Measurements from ENCODE around the gene FREM1. TPM values are rescaled to one million over a fixed set of nuclear protein-coding genes. Genes with fewer than 3 reads are reported as not detected.

The FREM1 gene
- polyA plus RNA-seq, 4 donors: 1.1 to 16.9 (median 9.3) TPM

- no peak overlapping the region for H3K4me3 ChIP-seq (ENCODE audit: low read depth in 1 of 3, low read length in 3 of 3)
- no peaks in the 10 kb centered on the region for H3K9me3 ChIP-seq (ENCODE audit: control insufficient read depth in 2 of 2, insufficient read depth in 1 of 2, low read depth in 1 of 2, low read length in 1 of 2)
- WGBS, 3 donors: 79 to 92% (median 84%) methylated on average over 4 of the region's 4 CpGs
- no peak overlapping the region for H3K27ac ChIP-seq (ENCODE audit: low read depth in 1 of 3, low read length in 2 of 3)
- no peaks in the 10 kb centered on the region for H3K27me3 ChIP-seq (ENCODE audit: control insufficient read depth in 3 of 3, insufficient read depth in 3 of 3, low read length in 3 of 3)
- DNase-seq (no peak), FAIRE-seq (no peak)
- no peaks in the 10 kb centered on the region for H3K36me3 ChIP-seq (ENCODE audit: control insufficient read depth in 3 of 3, insufficient read depth in 2 of 3, low read depth in 1 of 3, low read length in 3 of 3)
- no peaks in the 10 kb centered on the region for H3K4me1 ChIP-seq (ENCODE audit: control insufficient read depth in 3 of 3, insufficient read depth in 2 of 3, low read depth in 1 of 3, low read length in 2 of 3)
Observed at GRCh38 chr9:14819183-14819582, 91.0 kb downstream of the FREM1 start.

- H3K27ac ChIP-seq (ENCODE audit: low read depth in 1 of 3, low read length in 2 of 3): no peak overlapping the region
- FAIRE-seq (no peak), DNase-seq (no peak)
- no peaks in the 10 kb centered on the region for H3K9me3 ChIP-seq (ENCODE audit: control insufficient read depth in 2 of 2, insufficient read depth in 1 of 2, low read depth in 1 of 2, low read length in 1 of 2)
- H3K4me1 ChIP-seq (ENCODE audit: control insufficient read depth in 3 of 3, insufficient read depth in 2 of 3, low read depth in 1 of 3, low read length in 2 of 3): no peaks in the 10 kb centered on the region
- H3K36me3 ChIP-seq (ENCODE audit: control insufficient read depth in 3 of 3, insufficient read depth in 2 of 3, low read depth in 1 of 3, low read length in 3 of 3): no peaks in the 10 kb centered on the region
- H3K27me3 ChIP-seq (ENCODE audit: control insufficient read depth in 3 of 3, insufficient read depth in 3 of 3, low read length in 3 of 3): no peaks in the 10 kb centered on the region
- H3K4me3 ChIP-seq (ENCODE audit: low read depth in 1 of 3, low read length in 3 of 3): no peak overlapping the region
Observed at GRCh38 chr9:14814249-14814628, 96.0 kb downstream of the FREM1 start.

GRCh38 chr9:14813336-14814248, 96.6 kb downstream of the FREM1 start:
- FAIRE-seq: no peak
- H3K27ac ChIP-seq (ENCODE audit: low read depth in 1 of 3, low read length in 2 of 3): no peak overlapping the region
- H3K27me3 ChIP-seq (ENCODE audit: control insufficient read depth in 3 of 3, insufficient read depth in 3 of 3, low read length in 3 of 3): no peaks in the 10 kb centered on the region
- WGBS, 3 donors: 72 to 88% (median 84%) methylated on average over 12 of the region's 12 CpGs
- no peaks in the 10 kb centered on the region for H3K4me1 ChIP-seq (ENCODE audit: control insufficient read depth in 3 of 3, insufficient read depth in 2 of 3, low read depth in 1 of 3, low read length in 2 of 3)
- H3K9me3 ChIP-seq (ENCODE audit: control insufficient read depth in 2 of 2, insufficient read depth in 1 of 2, low read depth in 1 of 2, low read length in 1 of 2): peaks cover 0 to 5% of the 10 kb centered on the region in 2 donors
- DNase-seq: no peak
- no peaks in the 10 kb centered on the region for H3K36me3 ChIP-seq (ENCODE audit: control insufficient read depth in 3 of 3, insufficient read depth in 2 of 3, low read depth in 1 of 3, low read length in 3 of 3)
- no peak overlapping the region for H3K4me3 ChIP-seq (ENCODE audit: low read depth in 1 of 3, low read length in 3 of 3)

GRCh38 chr9:14812806-14813205, 97.4 kb downstream of the FREM1 start:
- Histone ChIP-seq H3K27ac (ENCODE audit: low read depth in 1 of 3, low read length in 2 of 3) (no peak overlapping the region), H3K4me1 (ENCODE audit: control insufficient read depth in 3 of 3, insufficient read depth in 2 of 3, low read depth in 1 of 3, low read length in 2 of 3) (no peaks in the 10 kb centered on the region), H3K9me3 (ENCODE audit: control insufficient read depth in 2 of 2, insufficient read depth in 1 of 2, low read depth in 1 of 2, low read length in 1 of 2) (peaks cover 0 to 5% of the 10 kb centered on the region in 2 donors), H3K36me3 (ENCODE audit: control insufficient read depth in 3 of 3, insufficient read depth in 2 of 3, low read depth in 1 of 3, low read length in 3 of 3) (no peaks in the 10 kb centered on the region), H3K4me3 (ENCODE audit: low read depth in 1 of 3, low read length in 3 of 3) (no peak overlapping the region), H3K27me3 (ENCODE audit: control insufficient read depth in 3 of 3, insufficient read depth in 3 of 3, low read length in 3 of 3) (no peaks in the 10 kb centered on the region)
- FAIRE-seq (no peak), DNase-seq (no peak)
- 89 to 95% (median 92%) methylated on average over 6 of the region's 6 CpGs for WGBS, 3 donors

GRCh38 chr9:14811844-14812243, 98.4 kb downstream of the FREM1 start:
- Histone ChIP-seq H3K27me3 (ENCODE audit: control insufficient read depth in 3 of 3, insufficient read depth in 3 of 3, low read length in 3 of 3) (no peaks in the 10 kb centered on the region), H3K9me3 (ENCODE audit: control insufficient read depth in 2 of 2, insufficient read depth in 1 of 2, low read depth in 1 of 2, low read length in 1 of 2) (peaks cover 0 to 5% of the 10 kb centered on the region in 2 donors), H3K27ac (ENCODE audit: low read depth in 1 of 3, low read length in 2 of 3) (no peak overlapping the region), H3K4me3 (ENCODE audit: low read depth in 1 of 3, low read length in 3 of 3) (no peak overlapping the region), H3K36me3 (ENCODE audit: control insufficient read depth in 3 of 3, insufficient read depth in 2 of 3, low read depth in 1 of 3, low read length in 3 of 3) (no peaks in the 10 kb centered on the region), H3K4me1 (ENCODE audit: control insufficient read depth in 3 of 3, insufficient read depth in 2 of 3, low read depth in 1 of 3, low read length in 2 of 3) (no peaks in the 10 kb centered on the region)
- DNase-seq (no peak), FAIRE-seq (no peak)

GRCh38 chr9:14806941-14807520, 103.2 kb downstream of the FREM1 start:
- Histone ChIP-seq H3K36me3 (ENCODE audit: control insufficient read depth in 3 of 3, insufficient read depth in 2 of 3, low read depth in 1 of 3, low read length in 3 of 3) (no peaks in the 10 kb centered on the region), H3K4me1 (ENCODE audit: control insufficient read depth in 3 of 3, insufficient read depth in 2 of 3, low read depth in 1 of 3, low read length in 2 of 3) (no peaks in the 10 kb centered on the region), H3K9me3 (ENCODE audit: control insufficient read depth in 2 of 2, insufficient read depth in 1 of 2, low read depth in 1 of 2, low read length in 1 of 2) (peaks cover 0 to 5% of the 10 kb centered on the region in 2 donors), H3K27me3 (ENCODE audit: control insufficient read depth in 3 of 3, insufficient read depth in 3 of 3, low read length in 3 of 3) (no peaks in the 10 kb centered on the region), H3K27ac (ENCODE audit: low read depth in 1 of 3, low read length in 2 of 3) (no peak overlapping the region), H3K4me3 (ENCODE audit: low read depth in 1 of 3, low read length in 3 of 3) (no peak overlapping the region)
- WGBS, 3 donors: 85 to 91% (median 88%) methylated on average over 6 of the region's 6 CpGs
- DNase-seq (no peak), FAIRE-seq (no peak)

- 75 to 98% (median 89%) methylated on average over 2 of the region's 2 CpGs for WGBS, 3 donors
- FAIRE-seq (no peak), DNase-seq (no peak)
- Histone ChIP-seq H3K27me3 (ENCODE audit: control insufficient read depth in 3 of 3, insufficient read depth in 3 of 3, low read length in 3 of 3) (no peaks in the 10 kb centered on the region), H3K9me3 (ENCODE audit: control insufficient read depth in 2 of 2, insufficient read depth in 1 of 2, low read depth in 1 of 2, low read length in 1 of 2) (no peaks in the 10 kb centered on the region), H3K27ac (ENCODE audit: low read depth in 1 of 3, low read length in 2 of 3) (no peak overlapping the region), H3K4me1 (ENCODE audit: control insufficient read depth in 3 of 3, insufficient read depth in 2 of 3, low read depth in 1 of 3, low read length in 2 of 3) (no peaks in the 10 kb centered on the region), H3K36me3 (ENCODE audit: control insufficient read depth in 3 of 3, insufficient read depth in 2 of 3, low read depth in 1 of 3, low read length in 3 of 3) (peaks cover 0 to 3% (median 0%) of the 10 kb centered on the region in 3 donors), H3K4me3 (ENCODE audit: low read depth in 1 of 3, low read length in 3 of 3) (no peak overlapping the region)
Observed at GRCh38 chr9:14799030-14799429, 111.2 kb downstream of the FREM1 start.

- no peaks in the 10 kb centered on the region for H3K9me3 ChIP-seq (ENCODE audit: control insufficient read depth in 2 of 2, insufficient read depth in 1 of 2, low read depth in 1 of 2, low read length in 1 of 2)
- no peak overlapping the region for H3K27ac ChIP-seq (ENCODE audit: low read depth in 1 of 3, low read length in 2 of 3)
- H3K4me3 ChIP-seq (ENCODE audit: low read depth in 1 of 3, low read length in 3 of 3): no peak overlapping the region
- H3K36me3 ChIP-seq (ENCODE audit: control insufficient read depth in 3 of 3, insufficient read depth in 2 of 3, low read depth in 1 of 3, low read length in 3 of 3): peaks cover 0 to 3% (median 0%) of the 10 kb centered on the region in 3 donors
- no peaks in the 10 kb centered on the region for H3K27me3 ChIP-seq (ENCODE audit: control insufficient read depth in 3 of 3, insufficient read depth in 3 of 3, low read length in 3 of 3)
- 49 to 65% (median 55%) methylated on average over 1 of the region's 1 CpG for WGBS, 3 donors
- DNase-seq (no peak), FAIRE-seq (no peak)
- H3K4me1 ChIP-seq (ENCODE audit: control insufficient read depth in 3 of 3, insufficient read depth in 2 of 3, low read depth in 1 of 3, low read length in 2 of 3): no peaks in the 10 kb centered on the region
Observed at GRCh38 chr9:14797435-14797834, 112.8 kb downstream of the FREM1 start.

Data from small intestine (tissue), 7 donors.